GM19463 (cell line): ENCODE results near the gene MAP3K14.
"Not testable (repeated sequence)": the region's sequence is repeated elsewhere in the genome, so short reads cannot be mapped to it uniquely, and the experiment has no call there.

Experiments used
- ATAC-seq: cut with Tn5 transposase; IDR thresholded peaks from one replicate; pipeline ENCODE4 v1.9.1; 2021; ENCODE audit warnings: mild to moderate bottlenecking, moderate library complexity; ENCODE audit not compliant: unreplicated experiment

Gene MAP3K14

GRCh38 chr17:45316434-45317110 is at the start of gene MAP3K14:
MAP3K14 (minus strand) TSS chr17:45317020; CDS start chr17:45290745, 26,275 bp downstream.
- ATAC-seq: peak; percentile 13

GRCh38 chr17:45366049-45366448 is 49.2 kb upstream of the MAP3K14 start:
- ATAC-seq: no peak

GRCh38 chr17:45364531-45365390 is 47.9 kb upstream of the MAP3K14 start:
- no peak for ATAC-seq

- no peak for ATAC-seq
Measured at GRCh38 chr17:45363498-45363897, 46.7 kb upstream of the MAP3K14 start.

- ATAC-seq: no peak
Measured at GRCh38 chr17:45361976-45362375, 45.2 kb upstream of the MAP3K14 start.

- ATAC-seq: no peak
Measured at GRCh38 chr17:45361451-45361850, 44.6 kb upstream of the MAP3K14 start.

GRCh38 chr17:45357364-45357997 is 40.7 kb upstream of the MAP3K14 start:
- no peak for ATAC-seq

GRCh38 chr17:45355087-45355486 is 38.3 kb upstream of the MAP3K14 start:
- no peak for ATAC-seq

- no peak for ATAC-seq
Measured at GRCh38 chr17:45353043-45353442, 36.2 kb upstream of the MAP3K14 start.

GRCh38 chr17:45351831-45352230 is 35.0 kb upstream of the MAP3K14 start:
- ATAC-seq: no peak

- no peak for ATAC-seq
Measured at GRCh38 chr17:45347444-45347843, 30.6 kb upstream of the MAP3K14 start.

- ATAC-seq: no peak
Measured at GRCh38 chr17:45346216-45347015, 29.6 kb upstream of the MAP3K14 start.

- no peak for ATAC-seq
Measured at GRCh38 chr17:45345554-45346215, 28.9 kb upstream of the MAP3K14 start.

- ATAC-seq: no peak
Measured at GRCh38 chr17:45345246-45345553, 28.4 kb upstream of the MAP3K14 start.

- not testable (repeated sequence) for ATAC-seq
Measured at GRCh38 chr17:45343967-45344664, 27.3 kb upstream of the MAP3K14 start.

GRCh38 chr17:45342871-45343526 is 26.2 kb upstream of the MAP3K14 start:
- ATAC-seq: no peak

GRCh38 chr17:45342306-45342705 is 25.5 kb upstream of the MAP3K14 start:
- no peak for ATAC-seq

GRCh38 chr17:45341533-45342158 is 24.8 kb upstream of the MAP3K14 start:
- no peak for ATAC-seq
